B cell (primary cell): ENCODE data around the gene NDFIP1.

Experiments
- CTCF ChIP-seq: fragments of 200-600 bp; IDR thresholded peaks from one replicate; pipeline ENCODE4 v1.8.0; 2022; ENCODE audit warnings: antibody characterized with exemption, mild to moderate bottlenecking
- EZH2 ChIP-seq: IDR thresholded peaks from 2 replicates; pipeline ENCODE4 v1.6.1; 2012; ENCODE audit warnings: borderline replicate concordance, low read depth, mild to moderate bottlenecking, moderate library complexity, low read length; ENCODE audit not compliant: insufficient read depth, poor library complexity, severe bottlenecking

- no peak for TF ChIP-seq CTCF
- TF ChIP-seq EZH2: no peak
These were observed 5.4 kb upstream of the NDFIP1 start for GRCh38 chr5:142102980-142103740.
